8988T (cell line): ENCODE data around the gene JSRP1.
"Not testable (repeated sequence)": the region's sequence is repeated elsewhere in the genome, so short reads cannot be mapped to it uniquely, and the experiment has no call there.

ENCODE experiments used
- DNase-seq: peaks from one replicate; pipeline ENCODE4 v3.0.0; 2011

The JSRP1 gene

DNA sequence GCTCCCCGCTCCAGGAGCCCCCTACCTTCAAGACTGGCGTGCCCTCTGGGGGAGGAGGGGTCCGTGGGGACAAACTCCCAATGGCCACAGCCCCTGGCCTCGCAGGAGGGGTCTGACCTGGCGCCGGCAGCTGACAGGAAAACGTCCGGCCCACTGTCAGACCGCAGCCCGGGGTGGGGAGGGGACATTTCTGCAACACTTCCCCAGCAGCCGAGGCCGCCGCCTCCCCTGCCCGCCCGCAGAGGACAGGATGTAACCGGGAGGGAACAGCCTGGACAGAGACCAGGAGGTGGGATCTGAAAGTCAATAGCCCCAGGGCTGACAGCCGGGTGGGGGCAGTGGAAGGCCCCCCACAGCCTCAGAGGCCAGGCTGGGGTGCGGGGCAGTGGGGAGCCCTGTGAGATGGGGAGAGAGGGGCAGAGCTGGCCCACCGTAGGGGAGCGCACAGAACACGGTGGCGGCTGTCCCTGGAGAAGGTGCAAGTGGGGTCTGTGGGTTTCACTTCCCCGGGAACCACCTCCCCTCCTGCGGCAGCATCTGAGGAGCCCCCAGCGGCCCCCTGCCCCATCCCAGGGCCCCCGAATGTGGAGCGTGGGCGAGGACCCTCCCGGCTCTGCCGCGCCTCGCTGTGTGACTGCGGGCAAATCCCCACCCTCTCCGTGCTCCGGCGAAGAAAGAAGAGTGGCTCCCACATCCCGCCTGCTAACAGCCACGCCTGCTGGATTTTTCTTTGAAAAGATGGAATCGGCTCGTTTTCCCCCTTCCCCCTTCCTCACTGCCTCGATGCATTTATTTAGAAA lies 26.0 kb upstream of the JSRP1 start, which contains the start of gene PEAK3:
PEAK3 (minus strand) TSS at position 114 of the 800 bp plus-strand sequence. CDS start 1,244 bp downstream, outside the sequence.
- no peak for DNase-seq

DNA sequence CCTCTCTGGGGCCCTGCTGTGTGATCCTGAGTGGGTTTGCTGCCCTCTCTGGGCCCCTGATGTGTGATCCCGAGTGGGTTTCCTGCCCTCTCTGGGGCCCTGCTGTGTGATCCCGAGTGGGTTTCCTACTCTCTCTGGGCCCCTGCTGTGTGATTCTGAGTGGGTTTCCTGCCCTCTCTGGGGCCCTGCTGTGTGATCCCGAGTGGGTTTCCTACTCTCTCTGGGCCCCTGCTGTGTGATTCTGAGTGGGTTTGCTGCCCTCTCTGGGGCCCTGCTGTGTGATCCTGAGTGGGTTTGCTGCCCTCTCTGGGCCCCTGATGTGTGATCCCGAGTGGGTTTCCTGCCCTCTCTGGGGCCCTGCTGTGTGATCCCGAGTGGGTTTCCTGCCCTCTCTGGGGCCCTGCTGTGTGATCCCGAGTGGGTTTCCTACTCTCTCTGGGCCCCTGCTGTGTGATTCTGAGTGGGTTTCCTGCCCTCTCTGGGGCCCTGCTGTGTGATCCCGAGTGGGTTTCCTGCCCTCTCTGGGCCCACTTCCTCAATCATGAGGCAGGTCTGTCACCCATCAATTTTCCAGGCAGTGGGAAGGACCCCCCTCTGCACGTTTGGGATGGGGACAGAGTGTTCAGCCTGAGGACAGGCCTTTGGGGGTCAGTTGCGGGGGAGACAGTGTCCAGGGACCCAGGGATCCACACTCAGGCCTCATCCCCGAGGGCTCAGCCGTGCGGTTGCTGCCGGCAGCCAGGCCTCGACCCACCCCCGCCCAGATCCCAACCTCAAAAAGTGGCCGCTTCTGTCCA lies 25.2 kb upstream of the JSRP1 start:
- not testable (repeated sequence) for DNase-seq

DNA sequence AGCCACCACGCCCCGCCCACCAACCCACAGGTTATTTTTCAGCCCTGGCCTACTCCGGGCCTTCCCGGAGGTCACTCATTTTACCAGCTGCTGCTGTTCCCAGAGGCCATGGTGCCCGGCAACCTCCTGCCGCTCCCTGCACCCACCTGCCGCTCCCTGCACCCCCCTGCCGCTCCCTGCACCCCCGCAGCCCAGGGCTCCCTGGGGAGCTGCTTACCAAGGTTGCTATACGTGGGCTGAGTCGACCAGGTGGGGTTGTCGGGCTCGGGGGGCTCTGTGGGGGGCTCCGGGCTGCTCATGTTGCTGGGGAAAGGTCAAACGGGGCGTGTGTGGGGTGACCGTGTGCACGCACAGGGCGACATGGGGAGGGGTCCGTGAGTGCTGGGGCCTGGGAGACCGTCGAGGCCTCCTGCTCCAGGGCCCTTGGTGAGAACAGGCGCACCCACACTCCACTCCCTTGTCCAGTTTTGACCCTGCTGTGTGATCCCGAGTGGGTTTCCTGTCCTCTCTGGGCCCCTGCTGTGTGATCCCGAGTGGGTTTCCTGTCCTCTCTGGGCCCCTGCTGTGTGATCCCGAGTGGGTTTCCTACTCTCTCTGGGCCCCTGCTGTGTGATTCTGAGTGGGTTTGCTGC lies 24.5 kb upstream of the JSRP1 start:
- no peak for DNase-seq

DNA sequence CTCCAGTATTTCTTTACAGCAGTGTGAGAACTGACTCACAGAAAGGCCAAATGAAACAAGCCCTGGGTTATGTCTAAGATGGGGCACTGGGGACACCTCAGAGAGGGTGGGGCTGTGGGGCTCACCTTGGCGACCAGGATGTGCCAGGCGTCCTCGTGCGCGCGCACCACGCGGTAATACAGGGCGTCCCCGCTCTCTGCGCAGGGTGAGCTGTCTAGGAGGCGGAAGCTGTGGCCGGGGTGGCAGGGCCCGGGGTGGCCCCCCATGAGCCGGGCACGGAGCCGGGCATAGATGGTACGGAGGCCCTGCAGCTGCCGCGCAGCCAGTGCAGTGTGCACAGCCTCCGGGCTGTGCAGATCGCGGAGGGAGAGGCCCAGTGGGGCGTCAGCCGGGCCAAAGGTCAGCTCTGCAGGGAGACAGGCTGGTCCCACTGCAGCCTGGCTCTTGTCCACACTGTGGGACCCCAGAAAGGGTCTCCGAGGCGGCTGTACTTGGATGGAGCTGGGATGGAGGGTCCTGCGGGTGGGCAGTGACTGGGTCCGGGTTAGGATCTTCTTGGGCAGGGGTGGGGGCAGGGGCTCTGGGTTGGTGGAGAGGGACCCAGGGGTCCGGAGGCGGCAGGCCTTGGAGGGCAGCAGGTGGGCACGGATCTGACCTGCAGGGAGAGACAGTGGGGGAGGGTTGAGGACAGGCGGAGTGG lies 22.4 kb upstream of the JSRP1 start:
- DNase-seq, result no peak

DNA sequence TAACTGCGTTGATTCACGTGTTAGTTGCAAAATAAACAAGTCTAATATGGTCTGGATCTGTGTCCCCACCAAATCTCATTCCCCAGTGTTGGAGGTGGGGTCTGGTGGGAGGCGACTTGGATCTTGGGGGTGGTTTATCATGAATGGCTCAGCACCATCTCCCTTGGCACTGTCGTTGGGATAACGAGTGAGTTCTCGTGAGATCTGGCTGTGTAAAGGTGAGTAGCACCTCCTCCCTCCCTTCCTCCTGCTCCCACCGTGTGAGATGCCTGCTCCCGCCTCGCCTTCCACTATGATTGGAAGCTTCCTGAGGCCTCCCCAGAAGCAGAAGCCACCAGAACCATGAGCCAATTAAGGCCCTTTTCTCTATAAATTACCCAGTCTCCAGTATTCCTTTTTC lies 20.9 kb upstream of the JSRP1 start:
- DNase-seq, result no peak

DNA sequence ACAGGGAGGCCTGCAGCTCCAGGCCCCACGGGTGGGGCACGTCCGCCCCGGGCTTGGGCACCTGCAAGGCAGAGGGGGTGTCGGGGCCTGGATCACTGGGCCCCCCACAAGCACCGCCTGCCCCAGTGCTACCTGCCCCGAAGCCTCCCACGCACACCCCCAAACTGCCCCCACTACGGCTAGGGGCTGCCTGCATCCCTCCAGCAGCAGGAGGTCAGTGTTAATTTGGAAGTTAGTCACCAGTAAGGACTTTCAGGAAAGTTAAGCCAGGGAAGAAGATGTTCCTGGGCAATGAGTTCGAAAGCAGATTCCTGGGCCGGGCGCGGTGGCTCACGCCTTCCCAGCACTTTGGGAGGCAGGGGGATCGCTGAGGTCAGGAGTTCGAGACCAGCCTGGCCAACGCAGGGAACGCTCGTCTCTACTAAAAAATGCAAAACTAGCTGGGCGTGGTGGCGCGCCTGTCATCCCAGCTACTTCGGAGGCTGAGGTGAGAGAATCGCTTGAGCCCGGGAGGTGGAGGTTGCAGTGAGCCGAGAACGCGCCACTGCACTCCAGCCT lies 20.3 kb upstream of the JSRP1 start:
- peak; percentile 17 for DNase-seq

DNA sequence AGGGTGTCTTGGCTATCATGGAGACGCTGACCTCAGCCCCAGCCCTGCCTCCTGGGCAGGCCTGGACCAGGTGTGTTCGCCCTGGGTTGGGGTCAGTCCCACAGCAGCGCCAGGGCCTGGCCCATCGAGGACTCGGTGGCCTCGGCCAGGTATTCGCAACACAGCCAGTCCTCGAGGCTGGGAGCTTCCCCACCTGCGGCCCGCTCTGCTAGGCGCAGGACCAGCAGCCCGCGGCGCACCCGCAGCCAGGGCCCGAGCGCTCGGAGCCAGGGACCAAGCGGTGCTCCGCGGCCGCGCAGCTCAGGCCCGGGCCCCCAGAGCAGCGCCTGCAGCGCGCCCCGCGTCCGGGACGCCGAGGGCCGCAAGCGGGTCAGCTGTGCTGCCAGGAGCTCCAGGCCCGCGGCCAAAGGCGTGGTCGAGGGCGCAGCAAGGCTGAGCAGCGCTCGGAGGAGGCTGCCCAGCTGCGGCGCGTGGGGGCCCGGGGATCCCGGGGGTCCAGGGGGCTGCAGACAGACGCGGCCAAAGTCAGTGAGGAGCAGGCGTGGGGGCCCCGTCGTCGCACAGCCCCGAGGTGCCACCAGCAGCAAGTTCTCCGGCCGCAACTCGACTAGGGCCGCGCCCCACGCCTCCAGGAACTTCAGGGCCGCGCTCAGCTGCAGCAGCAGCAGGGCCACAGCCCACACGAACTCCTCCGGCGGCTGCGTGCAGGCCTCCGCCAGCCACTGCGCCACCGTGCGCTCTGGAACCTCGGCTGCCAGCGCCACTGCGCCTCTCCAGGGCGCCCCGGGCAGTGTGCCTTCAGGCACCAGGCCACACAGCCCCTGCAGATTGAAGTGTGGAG lies 19.6 kb upstream of the JSRP1 start:
- DNase-seq, result no peak

DNA sequence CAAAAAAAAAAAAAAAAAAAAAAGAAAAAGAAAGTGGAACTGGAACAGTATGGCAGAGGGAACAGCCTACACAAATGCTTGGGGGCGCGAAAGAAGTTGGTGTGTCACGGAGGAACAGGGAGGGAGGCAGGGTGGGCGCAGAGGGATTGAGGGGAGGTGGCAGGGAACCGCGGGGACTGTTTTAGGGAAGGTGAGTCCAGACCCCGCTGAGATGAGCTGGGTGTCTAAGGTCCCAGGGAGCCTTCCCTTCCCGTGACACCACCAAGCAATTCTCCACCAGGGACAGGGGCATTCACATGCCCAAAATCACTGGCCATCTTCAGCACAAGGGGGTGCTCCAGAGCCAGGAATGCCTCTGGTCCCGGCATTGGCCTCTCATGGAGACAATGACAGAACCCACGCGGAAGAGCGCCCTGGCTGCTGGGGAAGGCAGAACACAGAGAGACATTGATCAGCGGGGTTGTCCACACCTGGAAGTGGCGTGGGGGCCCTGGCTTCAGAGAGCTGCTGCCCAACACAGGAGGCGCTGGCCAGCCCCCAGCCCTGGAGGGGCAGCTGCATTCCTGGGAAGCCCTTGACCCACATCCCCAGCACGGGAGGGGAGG lies 18.8 kb upstream of the JSRP1 start:
- peak; percentile 90 for DNase-seq

DNA sequence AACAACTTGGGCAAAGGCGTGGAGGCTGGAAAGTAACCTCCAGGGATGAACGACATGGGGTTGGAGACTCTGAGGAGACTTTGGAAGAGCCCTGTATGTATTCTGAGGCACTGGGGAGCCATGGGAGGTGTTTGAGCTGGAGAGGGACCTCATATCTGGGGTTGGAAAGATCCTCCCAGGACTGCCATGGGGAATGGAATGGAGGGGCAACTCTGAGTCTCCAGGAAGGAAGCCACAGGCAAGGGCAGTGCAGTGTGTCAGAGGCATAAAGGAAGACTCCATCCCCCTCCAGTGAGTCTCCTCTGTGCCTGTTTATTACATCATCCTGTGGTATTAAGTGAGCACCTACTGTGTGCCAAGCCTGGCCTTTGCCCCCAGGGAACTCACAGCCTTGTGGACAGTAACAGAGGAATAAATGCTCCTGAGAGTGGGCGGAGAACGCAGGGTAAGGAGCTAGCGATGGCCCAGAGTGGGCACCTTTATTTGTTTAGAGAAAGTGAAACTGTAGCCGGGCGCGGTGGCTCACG lies 18.0 kb upstream of the JSRP1 start:
- DNase-seq, result peak; percentile 16

DNA sequence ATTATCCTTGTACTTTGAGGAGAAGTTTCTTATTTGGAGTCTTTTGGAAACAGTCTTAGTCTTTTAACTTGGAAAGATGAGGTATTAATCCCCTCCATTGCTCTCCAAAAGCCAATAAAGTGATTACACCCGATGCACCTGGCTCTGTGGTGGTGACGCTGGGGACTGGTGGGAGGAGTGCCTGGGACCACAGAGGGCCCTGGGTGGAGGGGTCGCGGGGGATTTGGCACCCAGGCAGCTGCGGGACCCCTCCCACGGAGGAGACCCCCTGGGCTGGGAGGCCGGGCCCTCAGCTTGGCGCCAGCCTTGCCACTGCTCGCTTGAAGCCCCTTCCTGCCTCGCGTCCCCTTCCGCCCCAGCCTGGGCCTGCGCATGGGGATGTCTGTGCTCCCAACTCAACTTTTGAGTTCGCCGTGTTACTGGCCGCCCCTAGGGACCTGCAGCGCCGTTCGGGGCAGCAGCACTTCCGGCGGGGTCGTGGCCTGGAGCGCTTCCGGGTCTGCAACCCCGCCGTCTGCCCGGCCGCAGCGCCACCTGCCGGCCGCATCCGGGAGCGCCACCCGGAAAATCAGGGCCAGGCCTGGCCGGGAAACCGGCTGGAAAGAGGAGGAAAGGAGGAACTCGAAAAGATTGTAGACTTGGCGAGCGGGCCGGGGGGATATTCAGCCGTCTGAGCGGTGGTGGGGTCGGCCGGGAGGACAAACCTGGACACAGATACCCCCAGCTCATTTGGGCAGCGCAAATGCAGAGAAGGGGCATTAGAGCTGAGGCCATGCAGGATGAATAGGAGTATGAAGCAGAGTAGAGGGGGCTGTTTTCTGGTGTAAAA lies 17.4 kb upstream of the JSRP1 start:
- DNase-seq, result peak; percentile 97

DNA sequence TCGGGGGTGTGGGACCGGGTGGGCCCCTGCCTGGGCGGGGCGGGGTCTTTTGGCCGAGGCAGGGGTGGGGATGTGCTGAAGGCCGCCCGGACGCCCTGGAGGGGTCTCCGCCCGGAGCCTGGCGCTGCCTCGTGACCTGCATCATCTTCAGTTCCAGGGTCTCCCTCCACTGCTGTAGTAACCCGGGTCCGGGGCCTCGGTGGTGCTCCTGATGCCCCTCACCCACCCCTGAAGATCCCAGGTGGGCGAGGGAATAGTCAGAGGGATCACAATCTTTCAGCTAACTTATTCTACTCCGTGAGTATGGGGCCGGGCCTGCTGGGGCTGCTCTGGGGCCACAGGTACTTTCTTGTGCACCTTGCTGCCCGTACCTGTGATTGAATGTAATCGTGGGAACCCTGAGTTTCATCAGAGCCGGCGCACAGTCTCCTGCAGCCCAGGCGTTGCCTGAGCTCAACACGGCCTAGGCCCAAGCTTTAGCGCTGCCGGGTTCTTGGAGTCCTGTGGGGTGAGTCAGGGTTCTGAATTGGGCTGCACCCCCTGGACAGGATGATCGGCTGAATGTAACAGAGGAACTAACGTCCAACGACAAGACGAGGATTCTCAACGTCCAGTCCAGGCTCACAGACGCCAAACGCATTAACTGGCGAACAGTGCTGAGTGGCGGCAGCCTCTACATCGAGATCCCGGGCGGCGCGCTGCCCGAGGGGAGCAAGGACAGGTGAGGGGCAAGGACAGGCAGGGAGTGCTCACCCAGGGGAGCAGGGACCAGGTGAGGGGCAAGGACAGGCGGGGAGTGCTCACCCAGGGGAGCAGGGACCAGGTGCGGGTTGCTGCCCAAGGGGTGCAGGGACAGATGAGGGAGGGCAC lies 15.3 kb upstream of the JSRP1 start:
- DNase-seq, result peak; percentile 46

DNA sequence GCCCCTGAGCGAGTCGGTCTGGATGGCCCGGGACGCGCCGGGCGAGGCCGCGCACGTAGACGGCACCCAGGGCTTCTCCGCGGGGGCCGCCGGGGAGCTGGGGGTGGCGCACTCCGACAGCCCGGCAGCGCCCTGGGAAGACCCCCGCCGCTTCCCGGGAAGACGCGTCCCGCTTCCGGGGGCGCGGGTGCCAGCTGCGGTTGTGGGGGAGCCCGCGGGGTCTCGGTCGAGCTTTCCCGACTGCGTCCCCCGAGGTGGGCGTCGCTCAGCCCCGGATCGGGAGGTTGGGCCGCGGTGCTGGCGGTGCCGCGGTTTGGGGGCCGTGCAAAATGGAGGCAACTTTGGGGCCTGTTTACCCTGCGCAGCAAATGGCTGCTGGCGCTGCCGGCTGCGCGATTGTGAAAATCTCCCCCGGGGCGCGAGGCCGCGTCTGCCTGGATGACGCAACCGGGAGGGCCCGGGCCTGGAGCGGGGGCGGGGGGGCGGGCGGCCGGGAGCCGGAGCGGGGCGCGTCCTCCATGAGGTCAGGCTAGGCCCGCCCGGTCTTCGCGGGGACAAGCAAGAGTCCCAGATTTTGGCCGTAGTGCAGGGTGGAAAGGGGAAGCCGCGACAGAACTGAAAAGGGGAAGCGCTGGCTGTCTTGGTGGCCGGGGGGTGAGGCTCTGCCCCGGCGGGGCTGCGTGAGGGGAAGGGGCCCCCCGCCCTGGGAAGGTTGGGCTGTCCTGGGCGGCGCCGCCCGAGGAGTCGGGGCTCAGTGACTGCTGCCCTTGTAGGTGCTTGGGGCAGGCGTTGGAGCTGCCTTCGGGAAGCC lies 14.4 kb upstream of the JSRP1 start:
- peak; percentile 42 for DNase-seq

DNA sequence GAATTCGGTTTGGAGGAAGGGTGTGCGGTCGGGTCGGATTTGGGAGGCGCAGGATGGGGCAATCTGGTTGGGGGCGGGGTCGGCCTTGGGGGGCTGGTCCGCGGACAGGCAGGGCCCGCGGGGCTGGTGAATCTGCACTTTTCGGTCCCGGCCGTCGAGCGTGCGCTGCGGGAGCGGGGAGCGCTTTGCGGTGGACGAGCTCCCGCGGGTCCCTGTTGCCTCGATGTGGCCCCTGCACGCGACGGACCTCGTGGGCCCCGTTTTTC lies 13.9 kb upstream of the JSRP1 start:
- DNase-seq, result peak; percentile 18

DNA sequence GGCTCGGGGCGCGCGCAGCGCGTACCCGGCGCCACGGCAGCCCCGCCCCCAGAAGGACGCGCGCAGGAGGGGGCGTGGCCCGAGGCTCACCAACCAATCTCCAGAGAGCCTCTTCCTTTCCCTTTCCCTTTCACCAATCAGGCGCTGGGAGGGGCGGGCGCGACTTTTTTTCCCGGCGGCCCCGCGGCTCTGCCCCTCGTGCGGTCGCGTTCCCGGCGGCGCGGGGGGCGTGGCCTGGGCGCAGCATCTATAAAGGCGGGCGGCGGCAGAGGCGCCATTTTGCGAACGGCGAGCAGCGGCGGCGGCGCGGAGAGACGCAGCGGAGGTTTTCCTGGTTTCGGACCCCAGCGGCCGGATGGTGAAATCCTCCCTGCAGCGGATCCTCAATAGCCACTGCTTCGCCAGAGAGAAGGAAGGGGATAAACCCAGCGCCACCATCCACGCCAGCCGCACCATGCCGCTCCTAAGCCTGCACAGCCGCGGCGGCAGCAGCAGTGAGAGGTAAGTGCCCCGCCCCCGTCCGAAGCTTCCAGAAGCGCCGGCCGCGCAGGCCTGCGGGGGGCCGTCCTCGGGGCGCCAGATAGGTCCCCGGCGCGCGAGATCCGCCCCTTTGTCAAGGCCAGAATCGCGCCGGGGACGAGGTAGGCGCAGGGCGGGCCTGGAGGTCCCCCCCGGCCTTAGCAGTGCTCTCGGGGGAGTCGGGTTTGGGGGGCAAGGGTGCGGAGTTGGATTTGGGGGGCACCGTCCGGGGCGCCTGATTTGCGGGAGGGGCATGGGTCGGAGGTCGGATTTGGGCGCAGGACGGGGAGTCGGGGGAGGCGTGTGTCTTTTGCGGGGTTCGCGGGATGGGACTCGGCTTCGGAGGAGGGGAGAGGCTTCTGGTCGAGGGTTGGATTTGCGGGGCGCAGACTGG lies 13.3 kb upstream of the JSRP1 start:
- DNase-seq, result peak; percentile 98

DNA sequence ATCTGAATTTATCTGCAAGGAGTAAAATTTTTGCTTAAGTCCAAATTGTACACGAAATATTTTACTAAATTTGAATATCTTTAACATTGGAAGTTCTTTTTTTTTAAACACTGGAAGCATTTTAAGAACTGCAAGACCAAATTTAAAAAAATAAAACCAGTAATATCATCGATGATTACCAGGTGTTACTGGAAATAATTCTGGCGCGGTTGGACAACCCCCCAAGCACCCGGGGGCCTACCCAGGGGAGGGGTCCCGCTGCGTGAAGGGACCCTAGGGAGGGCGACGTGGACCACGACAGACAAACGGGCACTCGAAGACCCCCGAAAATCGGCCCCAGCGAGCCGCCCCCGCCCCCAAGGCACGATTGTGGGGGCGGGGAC lies 12.6 kb upstream of the JSRP1 start:
- DNase-seq, result no peak

DNA sequence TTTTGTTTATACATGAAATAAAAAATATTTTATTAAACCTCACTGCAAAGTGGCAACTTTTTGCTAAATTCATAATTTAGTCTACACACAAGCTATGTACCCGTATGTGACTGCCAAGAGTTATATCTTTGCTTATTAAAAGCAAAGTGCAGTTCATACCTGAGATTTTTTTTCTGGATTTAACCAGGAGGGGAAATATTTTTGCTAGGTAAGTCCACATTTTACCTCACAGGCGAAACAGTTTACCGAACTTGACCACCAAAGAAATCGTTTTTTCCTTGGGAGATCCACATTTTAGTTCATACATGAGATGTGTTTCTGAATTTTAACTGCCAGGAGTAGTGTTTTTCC lies 12.2 kb upstream of the JSRP1 start:
- no peak for DNase-seq

DNA sequence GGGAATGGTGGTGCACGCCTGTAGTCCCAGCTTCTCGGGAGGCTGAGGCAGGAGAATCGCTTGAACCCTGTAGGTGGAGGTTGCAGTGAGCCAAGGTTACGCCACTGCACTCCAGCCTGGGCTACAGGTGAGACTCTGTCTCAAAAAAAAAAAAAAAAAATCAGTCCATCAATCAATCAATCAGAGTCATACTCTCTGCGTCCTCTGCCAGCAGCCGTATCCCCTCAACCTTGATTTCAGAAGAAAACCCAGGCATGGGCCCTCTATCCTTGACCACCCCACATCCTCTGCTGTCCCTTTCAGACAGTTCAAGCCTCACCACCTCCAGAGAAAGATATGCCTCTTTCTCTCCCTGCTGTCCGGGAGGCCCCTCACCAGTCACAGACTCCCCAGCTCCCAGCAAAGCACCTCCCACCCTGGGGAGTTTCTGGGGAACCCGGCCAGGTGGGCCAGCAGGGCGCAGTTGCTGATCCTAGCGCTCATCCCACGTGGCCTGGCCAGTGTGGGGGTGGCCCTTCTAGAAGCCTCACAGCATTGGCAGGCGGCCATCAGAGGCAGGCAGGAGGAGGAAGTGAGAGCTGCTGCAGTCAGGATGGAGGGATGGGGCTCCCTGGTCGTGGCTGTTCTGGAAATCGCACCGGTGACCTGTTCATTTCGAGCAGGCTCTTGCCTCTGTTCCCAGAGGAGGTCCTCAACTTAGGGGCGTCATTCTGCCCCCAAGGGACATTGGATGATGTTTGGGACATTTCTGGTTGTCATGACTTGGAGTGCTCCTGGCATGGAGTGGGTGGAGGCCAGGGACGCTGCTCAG lies 10.2 kb upstream of the JSRP1 start:
- DNase-seq, result no peak
